Fibroblast of pulmonary artery (primary cell): ENCODE results near the gene CRYBA1.
A peak's percentile ranks its signal among the peaks of the same experiment; 100 is the strongest.
"Not testable (repeated sequence)": the region's sequence is repeated elsewhere in the genome, so short reads cannot be mapped to it uniquely, and the experiment has no call there.

Experiments used
- DNase-seq: peaks from one replicate; pipeline ENCODE4 v3.0.0-alpha.2; 2010; ENCODE audit warnings: low read depth
- H3K4me3 ChIP-seq: replicated peaks from 2 replicates; pipeline ENCODE4 v1.5.1; 2011; ENCODE audit warnings: low read depth, mild to moderate bottlenecking, control low read depth, low read length, moderate library complexity
- CTCF ChIP-seq: IDR thresholded peaks from 2 replicates; pipeline ENCODE4 v1.5.1; 2011; ENCODE audit warnings: mild to moderate bottlenecking, control low read depth, low read length, inconsistent platforms; ENCODE audit errors: missing control alignments

Gene CRYBA1

DNA sequence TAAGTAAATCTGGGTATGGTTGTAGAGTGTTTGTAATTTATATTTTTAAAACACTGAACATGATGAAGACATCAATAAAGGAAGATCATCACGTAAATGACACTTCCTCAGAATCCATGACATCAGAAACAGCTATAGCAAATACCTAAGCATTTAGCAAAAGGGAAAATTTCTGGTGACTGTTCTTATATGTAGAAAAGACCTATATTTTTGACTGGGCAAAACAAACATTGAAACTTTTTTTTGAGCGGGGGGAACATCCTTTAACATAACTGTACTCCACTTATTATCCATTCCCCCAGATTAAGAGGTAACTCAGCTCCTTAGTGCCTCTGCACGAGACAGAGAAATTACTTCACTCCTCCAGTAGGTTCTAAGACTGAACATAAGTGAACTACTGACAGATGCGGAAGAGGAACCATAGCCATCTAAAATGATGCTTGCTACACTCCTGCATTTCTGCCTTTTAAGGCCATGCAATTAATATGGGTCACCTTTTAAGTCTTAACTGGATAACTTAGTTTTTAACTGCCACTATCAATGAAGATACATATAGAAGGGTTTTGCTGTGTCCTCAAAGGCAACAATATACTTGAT lies 9.4 kb downstream of the CRYBA1 start:
- H3K4me3 ChIP-seq = no peak overlapping the region
- DNase-seq = no peak
- TF ChIP-seq CTCF = no peak

- TF ChIP-seq CTCF = no peak
- DNase-seq = peak; percentile 39
- no peak overlapping the region for H3K4me3 ChIP-seq
Observed at GRCh38 chr17:29256735-29257466, 10.2 kb downstream of the CRYBA1 start.

GRCh38 chr17:29257756-29258155 lies 11.1 kb downstream of the CRYBA1 start:
- TF ChIP-seq CTCF = no peak
- H3K4me3 ChIP-seq = no peak overlapping the region
- peak; percentile 68 for DNase-seq

DNA sequence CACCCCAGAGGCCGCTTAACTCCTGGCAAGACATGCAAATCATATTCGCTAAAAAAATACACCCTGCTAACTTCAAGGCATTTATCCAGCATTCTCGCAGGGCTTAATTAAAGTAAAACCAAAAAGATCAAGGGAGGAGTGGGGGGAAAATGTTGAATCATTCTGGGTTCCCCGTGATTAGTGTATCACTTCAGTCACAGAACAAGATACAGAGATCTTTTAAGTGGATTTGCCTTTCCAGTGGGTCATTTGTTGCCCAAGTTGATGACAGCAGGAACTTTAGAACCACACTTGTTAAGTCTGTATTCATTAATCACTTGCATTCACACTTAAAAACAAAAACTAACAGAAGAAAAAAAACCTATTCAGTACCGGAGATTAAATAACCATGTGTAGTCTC lies 17.3 kb downstream of the CRYBA1 start:
- no peak for TF ChIP-seq CTCF
- no peak overlapping the region for H3K4me3 ChIP-seq
- no peak for DNase-seq

GRCh38 chr17:29271980-29272379 lies 25.3 kb downstream of the CRYBA1 start:
- not testable (repeated sequence) for H3K4me3 ChIP-seq, DNase-seq

GRCh38 chr17:29273924-29274323 lies 27.3 kb downstream of the CRYBA1 start:
- no peak for TF ChIP-seq CTCF
- H3K4me3 ChIP-seq = no peak overlapping the region
- no peak for DNase-seq

GRCh38 chr17:29278692-29279091 lies 32.0 kb downstream of the CRYBA1 start:
- no peak for TF ChIP-seq CTCF
- DNase-seq = no peak
- H3K4me3 ChIP-seq = no peak overlapping the region
